ENCODE data around the gene SSPN.

The SSPN gene

DNA sequence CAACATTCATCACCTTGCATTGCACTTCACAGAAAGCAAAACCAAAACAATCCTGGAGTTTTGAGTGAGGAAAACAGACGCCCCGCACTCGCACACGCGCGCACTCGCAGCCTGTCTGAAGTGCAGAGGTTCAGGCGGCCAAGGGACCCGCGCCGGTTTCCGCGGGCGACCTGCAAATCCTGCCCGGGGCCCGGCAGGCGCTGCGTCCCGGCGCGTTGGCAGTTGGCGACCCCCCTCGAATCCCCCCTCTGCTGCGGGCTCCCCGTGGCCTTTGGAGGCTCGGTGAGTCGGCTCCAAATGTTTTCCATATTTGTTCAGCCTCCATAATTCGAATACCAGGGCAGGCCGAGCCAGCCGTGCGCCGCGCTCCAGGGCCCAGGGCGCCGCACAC is at the start of gene SSPN:
TSS of gene SSPN (plus strand) at position 324 of the 391 bp plus-strand sequence. CDS start 100 bp downstream, outside the sequence.
- DNase-seq (ENCODE audit: low read depth, low spot score) = peak; percentile 31

DNA sequence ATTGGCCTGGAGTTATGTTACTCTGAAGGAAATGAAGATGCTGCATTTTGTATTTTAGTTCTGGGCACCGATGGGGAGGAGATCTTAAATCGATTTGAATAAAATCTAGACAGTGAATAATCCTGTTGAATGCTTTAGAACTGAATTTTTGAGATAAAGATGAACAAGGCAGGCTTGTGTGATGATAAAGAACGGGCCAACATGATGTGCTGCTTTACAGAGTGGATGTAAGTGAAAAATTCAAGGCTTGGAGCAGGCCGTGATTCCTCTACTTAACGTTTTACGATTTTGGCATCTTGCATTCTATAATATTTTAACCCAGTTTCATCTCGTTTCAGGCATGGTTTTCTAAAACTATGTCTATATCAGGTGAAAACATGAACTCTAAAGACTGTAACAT is 47.1 kb upstream of the SSPN start:
- DNase-seq (ENCODE audit: low read depth, low spot score) = no peak

DNA sequence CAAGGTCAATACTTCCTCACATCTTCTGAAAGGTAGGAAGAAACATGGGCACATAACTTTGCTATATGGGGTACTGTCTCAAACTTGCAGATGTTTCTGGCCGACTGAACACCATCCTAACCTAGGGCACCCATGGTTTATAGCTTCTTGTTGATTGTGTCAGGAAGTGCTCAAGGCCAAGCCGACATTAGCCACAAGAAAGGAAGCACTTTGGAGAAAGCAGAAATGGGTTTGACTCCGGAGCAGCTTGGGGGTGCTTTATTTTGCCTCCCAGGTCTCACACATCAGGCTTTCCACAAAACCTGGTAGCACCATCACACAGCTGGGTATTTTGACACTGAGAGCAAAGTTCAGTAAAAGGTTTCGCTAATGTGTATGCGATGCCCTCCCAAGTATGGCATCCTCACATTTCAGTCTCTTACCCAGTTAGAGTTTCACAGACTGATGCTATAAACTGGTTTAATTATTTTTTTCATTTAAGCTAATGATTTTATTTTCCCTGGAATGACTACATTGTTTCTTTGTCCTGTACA is 45.3 kb upstream of the SSPN start:
- DNase-seq (ENCODE audit: low read depth, low spot score) = no peak

- DNase-seq (ENCODE audit: low read depth, low spot score) = no peak
Observed at GRCh38 chr12:26150736-26151450, 44.5 kb upstream of the SSPN start.

DNA sequence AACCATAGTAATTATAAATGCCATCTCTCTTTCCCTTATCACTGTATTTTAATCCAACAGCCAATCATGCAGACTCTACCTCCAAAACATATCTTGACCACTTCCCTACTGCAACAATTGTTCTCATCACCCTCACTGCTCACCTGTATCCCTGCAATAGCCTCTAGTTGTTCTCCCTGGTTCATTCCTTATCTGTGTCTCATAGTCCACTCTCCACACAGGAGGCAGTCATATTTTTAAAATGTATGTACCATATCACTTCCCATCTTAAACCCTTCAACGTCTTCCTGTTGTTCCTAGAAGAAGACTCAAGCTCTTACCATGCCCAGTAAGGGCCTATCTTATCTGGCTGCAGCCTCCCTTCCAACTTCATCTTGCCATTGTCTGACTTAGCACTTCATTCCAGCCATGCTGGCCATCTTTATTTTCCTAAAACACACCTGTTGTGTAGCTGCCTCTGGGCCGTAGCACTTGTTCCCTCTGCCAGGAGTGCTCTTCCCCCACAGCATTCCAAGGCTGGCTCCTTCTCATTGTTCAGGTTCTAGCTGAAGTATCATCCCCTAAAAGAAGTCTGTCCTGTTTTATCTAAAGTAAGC is 42.8 kb upstream of the SSPN start:
- no peak for DNase-seq (ENCODE audit: low read depth, low spot score)

- DNase-seq (ENCODE audit: low read depth, low spot score) = peak; percentile 49
Observed at GRCh38 chr12:26153421-26154154, 41.8 kb upstream of the SSPN start.

GRCh38 chr12:26156201-26156871 is 39.0 kb upstream of the SSPN start:
- DNase-seq (ENCODE audit: low read depth, low spot score) = no peak

- DNase-seq (ENCODE audit: low read depth, low spot score) = no peak
Observed at GRCh38 chr12:26157001-26157400, 38.4 kb upstream of the SSPN start.

GRCh38 chr12:26158078-26158764 is 37.2 kb upstream of the SSPN start:
- DNase-seq (ENCODE audit: low read depth, low spot score) = no peak

DNA sequence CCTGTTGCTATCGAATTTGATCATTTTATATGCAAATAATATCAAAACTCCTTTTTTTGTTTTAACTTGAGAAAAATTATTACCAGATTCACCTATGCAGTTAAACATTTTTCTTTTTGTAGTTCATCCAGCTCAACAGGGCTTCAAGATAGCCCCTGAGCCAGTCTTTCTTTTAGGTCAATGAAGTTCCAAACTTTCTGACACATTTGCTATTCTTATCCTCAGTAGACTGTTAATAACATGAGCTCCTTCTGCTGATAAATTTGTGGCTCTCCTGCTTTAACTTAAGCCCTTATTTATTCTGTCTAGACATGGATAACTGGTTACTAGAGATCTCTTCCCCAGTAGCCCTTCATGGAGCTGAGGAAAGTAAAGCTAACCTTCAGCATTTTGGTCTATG is 33.2 kb upstream of the SSPN start:
- DNase-seq (ENCODE audit: low read depth, low spot score) = no peak

- DNase-seq (ENCODE audit: low read depth, low spot score) = no peak
Observed at GRCh38 chr12:26162905-26163304, 32.5 kb upstream of the SSPN start.

DNA sequence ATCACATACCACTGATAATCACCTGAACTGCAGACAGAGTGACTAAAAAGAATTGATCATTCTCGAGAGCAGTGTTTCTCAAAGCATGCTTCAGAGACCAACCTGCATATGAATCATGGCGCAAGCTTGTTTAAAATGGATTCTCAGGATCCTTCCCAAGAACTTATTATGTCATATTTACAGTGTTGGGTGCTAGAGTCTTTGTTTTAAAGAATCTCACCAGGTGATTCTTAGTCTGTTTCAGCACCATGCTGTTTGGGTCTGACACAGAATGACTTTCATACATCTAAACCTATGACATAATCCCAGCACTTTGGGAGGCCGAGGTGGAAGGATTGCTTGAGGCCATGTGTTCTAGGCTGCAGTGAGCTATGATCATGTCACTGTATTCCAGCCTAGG is 31.3 kb upstream of the SSPN start:
- no peak for DNase-seq (ENCODE audit: low read depth, low spot score)

DNA sequence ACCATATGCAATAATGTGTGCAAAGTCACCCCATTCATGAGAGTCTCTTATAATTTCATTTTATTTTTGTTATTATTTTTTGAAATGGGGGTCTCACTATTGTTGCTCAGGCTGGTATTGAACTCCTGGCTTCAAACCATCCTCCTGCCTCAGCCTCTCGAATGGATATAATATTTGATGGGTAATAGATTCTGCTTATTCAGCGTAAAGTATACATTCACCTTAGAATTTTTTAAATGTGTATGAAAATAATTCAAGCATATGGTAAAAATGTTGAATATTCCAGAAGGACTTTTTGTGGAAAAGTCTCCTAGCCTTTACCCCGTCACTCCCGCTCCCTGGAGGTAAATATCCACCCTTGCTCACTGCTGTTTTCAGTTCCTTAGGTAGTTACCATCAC is 23.4 kb upstream of the SSPN start:
- no peak for DNase-seq (ENCODE audit: low read depth, low spot score)

DNA sequence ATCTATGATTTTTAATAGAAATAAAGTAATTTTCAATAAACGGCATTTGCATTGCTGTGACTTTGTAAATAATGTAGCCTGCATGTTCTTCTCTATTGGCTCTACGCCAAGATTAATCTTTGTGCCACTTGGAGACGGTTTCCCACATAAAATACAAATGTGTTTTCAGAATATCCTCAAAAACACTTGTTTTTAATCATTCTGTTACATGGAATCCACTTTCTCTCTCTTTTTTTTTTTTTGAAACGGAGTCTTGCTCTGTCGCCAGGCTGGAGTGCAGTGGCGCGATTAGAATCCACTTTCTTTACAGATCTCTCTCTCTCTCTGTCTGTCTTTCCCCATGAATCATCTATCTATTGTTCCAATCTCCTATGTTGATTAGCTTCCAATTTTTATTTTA is 22.8 kb upstream of the SSPN start:
- no peak for DNase-seq (ENCODE audit: low read depth, low spot score)

DNA sequence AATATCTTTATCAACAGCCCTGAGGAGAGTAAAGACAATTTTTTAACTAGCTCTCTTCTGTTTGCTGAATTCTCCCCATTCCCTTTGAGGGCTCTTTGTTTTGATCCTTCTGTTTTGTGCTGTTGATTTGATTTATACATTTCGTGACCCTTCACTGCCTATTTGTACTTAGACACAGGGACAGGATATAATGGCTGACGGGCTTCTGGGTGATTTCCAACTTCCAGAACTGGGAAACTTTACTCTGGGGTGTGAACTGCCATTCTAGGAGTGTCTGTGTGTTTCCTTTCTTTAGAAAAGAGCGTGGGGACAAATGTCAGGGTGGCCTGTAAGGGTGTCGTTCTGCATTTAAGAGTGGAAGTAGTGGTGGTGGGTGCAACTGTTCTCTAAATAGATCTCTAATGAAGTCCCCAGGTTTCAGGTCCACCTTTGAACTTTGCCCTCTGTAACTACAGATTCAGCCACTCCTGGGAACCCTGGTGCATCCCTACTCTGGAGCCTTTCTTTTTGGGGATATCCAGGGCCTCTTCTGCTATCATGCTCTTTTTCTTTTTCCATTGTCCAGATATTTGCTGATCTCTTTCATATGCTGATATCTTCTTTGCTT is 22.3 kb upstream of the SSPN start:
- DNase-seq (ENCODE audit: low read depth, low spot score) = no peak

- no peak for DNase-seq (ENCODE audit: low read depth, low spot score)
Observed at GRCh38 chr12:26176725-26177124, 18.6 kb upstream of the SSPN start.

DNA sequence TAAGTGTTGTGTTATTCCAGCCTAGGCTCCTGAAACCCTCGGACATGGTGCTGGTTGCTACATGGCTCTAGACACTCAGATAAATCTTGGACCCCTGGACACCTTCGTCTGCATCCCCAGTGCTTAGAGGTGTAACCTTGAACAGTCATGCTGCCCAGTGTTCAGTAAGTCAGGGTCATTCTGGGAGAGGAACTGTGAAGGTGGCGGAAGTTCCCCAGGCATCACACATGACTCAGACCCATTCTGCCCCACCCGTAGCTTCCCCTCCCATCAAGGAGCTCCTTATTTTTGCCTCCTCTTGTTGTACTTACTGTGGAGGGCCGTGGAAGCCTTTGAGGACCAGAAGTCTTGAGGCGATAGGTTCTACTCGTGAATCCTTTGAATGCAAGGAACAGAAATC is 18.1 kb upstream of the SSPN start:
- no peak for DNase-seq (ENCODE audit: low read depth, low spot score)

- DNase-seq (ENCODE audit: low read depth, low spot score) = no peak
Observed at GRCh38 chr12:26179826-26180225, 15.5 kb upstream of the SSPN start.

DNA sequence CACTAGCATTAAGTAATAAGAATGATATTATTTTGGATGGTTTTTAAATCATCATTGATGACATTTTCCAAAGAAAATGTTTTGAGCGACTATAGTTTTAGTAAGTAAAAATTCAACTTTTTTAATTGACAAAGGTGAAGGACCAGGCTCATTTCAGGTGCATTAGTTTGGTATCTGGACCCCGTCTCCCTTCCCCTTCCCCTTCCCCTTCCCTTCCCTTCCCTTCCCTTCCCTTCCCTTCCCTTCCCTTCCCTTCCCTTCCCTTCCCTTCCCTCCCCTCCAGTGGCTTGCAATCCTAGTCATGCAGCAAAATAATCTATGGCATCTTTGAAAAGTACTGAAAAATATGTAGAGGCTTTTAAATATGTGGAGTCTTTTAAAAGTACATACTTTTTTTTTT is 13.0 kb upstream of the SSPN start:
- DNase-seq (ENCODE audit: low read depth, low spot score) = no peak

- DNase-seq (ENCODE audit: low read depth, low spot score) = no peak
Observed at GRCh38 chr12:26185532-26186320, 9.6 kb upstream of the SSPN start.
